NB4 (cell line): Measurements from ENCODE around the gene LCNL1.
A peak's percentile ranks its signal among the peaks of the same experiment; 100 is the strongest.

Experiments used
- DNase-seq: peaks from one replicate; pipeline ENCODE4 v3.0.0; 2010; ENCODE audit warnings: low read depth
- H3K4me3 ChIP-seq: one replicate; pipeline ENCODE4 v1.5.1; 2011; ENCODE audit warnings: mild to moderate bottlenecking, low read depth, low read length, moderate library complexity
- MYC ChIP-seq: IDR thresholded peaks from 2 replicates; pipeline ENCODE4 v1.6.1; 2011; ENCODE audit warnings: low read depth, low read length
- POLR2A ChIP-seq: IDR thresholded peaks from 2 replicates; pipeline ENCODE4 v1.6.1; 2011; ENCODE audit warnings: mild to moderate bottlenecking; ENCODE audit not compliant: insufficient read length; ENCODE audit errors: extremely low read depth
- TF ChIP-seq, protein P1 (sequence below): IDR thresholded peaks from one replicate; pipeline ENCODE4 v1.5.1; 2012; ENCODE audit warnings: low read depth, low read length
- TF ChIP-seq, protein P2 (sequence below): IDR thresholded peaks from 2 replicates; pipeline ENCODE4 v1.6.1; 2011; ENCODE audit warnings: low read depth, low read length

LCNL1 gene

DNA sequence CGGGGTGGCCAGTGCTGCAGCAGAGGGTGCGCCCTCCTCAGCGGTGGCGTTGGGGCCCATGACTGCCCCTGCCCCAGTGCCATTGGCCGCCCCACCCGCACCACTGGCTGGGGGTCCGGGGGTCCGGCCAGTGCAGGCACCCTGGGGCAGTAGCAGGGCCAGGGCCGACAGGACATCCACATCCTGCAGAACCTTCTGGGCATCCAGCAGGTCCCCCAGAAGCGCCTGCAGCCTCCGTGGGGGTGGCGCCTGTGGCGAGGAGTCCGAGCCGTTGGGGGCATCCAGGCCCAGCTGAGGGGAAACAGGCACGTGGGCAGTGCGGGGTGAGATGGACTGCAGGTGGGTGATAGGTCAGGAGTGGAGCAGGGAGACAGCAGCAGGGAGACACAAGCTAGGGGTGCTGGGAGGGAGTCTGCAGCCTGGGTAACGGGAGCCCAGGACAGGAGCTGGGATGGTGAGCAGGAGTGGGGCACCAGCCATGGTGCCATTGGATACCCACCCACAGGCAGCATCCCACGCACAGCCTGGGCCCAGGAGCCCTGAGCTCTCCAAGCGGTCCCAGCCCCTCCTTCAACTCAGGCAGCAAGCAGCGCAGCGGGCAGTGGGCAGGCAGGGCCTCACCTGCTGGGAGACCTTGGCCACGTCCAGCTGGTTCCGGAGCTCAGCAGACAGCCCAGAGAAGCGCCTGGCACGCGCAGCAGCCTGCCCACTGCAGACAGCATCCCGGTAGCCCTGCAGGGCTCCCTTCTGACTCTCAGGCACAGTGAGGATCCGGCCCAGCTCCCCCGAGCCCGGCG, 38.2 kb downstream of the LCNL1 start:
- no peak for TF ChIP-seq MYC
- H3K4me3 ChIP-seq: no peak overlapping the region
- DNase-seq: no peak

DNA sequence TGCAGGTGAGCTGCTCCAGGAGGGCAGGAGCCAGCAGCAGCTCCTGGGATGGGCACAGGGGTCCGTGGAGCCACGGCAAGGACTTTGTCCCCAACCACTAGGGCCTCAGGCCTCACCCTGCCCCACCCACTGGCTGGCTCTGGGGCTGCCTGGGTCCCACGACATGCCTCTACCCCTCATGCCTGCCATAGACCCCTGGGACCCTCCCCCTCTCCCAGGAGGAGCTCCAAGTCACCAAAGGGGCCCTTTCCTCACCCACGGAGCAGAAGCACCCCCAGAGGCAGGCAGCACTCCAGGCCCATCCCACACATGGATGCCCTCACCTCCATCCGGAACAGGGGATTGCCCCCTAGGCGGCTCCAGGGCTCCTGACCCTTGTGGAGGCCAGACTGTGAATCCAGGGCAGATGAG, 38.8 kb downstream of the LCNL1 start:
- H3K4me3 ChIP-seq: no peak overlapping the region
- DNase-seq: no peak
- TF ChIP-seq, protein P1, sequence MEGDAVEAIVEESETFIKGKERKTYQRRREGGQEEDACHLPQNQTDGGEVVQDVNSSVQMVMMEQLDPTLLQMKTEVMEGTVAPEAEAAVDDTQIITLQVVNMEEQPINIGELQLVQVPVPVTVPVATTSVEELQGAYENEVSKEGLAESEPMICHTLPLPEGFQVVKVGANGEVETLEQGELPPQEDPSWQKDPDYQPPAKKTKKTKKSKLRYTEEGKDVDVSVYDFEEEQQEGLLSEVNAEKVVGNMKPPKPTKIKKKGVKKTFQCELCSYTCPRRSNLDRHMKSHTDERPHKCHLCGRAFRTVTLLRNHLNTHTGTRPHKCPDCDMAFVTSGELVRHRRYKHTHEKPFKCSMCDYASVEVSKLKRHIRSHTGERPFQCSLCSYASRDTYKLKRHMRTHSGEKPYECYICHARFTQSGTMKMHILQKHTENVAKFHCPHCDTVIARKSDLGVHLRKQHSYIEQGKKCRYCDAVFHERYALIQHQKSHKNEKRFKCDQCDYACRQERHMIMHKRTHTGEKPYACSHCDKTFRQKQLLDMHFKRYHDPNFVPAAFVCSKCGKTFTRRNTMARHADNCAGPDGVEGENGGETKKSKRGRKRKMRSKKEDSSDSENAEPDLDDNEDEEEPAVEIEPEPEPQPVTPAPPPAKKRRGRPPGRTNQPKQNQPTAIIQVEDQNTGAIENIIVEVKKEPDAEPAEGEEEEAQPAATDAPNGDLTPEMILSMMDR: no peak
- TF ChIP-seq POLR2A: no peak
- TF ChIP-seq MYC: no peak
- TF ChIP-seq, protein P2, sequence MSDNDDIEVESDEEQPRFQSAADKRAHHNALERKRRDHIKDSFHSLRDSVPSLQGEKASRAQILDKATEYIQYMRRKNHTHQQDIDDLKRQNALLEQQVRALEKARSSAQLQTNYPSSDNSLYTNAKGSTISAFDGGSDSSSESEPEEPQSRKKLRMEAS: no peak

DNA sequence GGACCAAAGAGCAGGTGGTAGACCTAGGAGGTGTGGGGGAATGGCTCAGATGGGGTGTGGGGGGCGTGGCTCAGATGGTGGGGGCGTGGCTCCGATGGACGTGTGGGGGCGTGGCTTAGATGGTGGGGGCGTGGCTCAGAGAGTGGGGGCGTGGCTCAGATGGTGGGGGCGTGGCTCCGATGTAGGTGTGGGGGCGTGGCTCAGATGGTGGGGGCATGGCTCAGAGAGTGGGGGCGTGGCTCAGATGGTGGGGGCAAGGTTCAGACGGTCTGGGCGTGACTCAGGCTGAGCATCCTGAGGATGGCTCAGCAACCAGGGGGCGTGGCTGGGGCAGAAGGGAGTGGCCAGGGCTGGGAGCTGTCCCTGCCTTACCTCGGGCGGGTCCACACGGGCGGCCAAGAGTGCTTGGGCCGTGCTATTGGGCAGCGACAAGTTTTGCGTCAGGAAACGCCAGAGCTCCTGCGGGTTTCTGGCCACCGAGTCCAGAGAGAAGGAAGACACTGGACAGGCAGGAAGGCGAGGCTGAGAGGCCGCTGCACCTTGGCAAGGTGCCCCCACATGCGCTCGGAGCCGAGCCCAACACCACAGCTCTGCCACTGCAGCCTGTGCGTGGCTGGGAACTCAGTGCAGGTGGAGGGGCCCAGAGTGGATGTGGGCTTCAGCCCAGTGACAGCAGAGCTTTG, 39.3 kb downstream of the LCNL1 start:
- TF ChIP-seq, protein P1: no peak
- TF ChIP-seq MYC (no peak), POLR2A (no peak)
- TF ChIP-seq, protein P2: no peak
- peak; percentile 83 for DNase-seq
- H3K4me3 ChIP-seq: no peak overlapping the region

DNA sequence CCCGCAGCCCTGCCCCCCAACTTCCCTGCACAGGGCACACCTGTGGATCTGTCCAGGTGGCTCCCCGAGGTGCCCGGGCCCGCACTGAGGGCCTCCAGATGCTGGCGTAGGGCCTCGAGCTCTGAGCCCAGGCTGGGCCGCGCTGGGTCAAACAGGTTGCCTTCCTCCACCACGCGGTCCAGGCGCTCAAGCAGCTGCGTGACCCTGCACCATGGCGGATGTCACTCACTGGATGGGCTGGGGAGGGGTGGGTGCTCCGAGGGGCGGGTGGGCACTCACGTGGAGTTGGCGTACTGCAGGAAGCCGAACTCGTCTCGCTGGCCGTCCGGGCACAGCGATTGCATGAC, 39.8 kb downstream of the LCNL1 start:
- no peak for TF ChIP-seq POLR2A
- TF ChIP-seq, protein P1: no peak
- no peak overlapping the region for H3K4me3 ChIP-seq
- DNase-seq: no peak

DNA sequence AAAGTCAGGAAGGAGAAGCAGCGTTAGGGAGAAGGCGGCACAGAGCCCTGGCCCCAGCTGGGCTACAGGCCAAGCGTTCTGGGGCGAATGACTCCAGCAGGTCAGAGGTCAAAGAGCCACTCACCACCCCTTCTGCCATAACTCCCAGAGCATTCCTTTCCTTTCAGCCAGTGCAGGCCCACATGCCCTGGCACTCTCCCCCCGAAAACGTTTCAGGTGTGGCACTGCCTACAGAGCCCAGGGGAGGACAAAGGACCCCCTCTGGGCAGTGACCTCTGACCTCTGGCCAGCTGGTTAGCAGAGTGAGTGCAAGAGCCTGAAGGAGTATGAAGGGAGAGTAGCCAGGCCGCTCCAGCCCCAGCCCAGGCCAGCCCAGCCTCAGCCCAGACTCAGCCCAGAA, 40.4 kb downstream of the LCNL1 start:
- H3K4me3 ChIP-seq: no peak overlapping the region
- no peak for DNase-seq
- no peak for TF ChIP-seq POLR2A
- no peak for TF ChIP-seq MYC
- TF ChIP-seq, protein P2: no peak
- TF ChIP-seq, protein P1: no peak

DNA sequence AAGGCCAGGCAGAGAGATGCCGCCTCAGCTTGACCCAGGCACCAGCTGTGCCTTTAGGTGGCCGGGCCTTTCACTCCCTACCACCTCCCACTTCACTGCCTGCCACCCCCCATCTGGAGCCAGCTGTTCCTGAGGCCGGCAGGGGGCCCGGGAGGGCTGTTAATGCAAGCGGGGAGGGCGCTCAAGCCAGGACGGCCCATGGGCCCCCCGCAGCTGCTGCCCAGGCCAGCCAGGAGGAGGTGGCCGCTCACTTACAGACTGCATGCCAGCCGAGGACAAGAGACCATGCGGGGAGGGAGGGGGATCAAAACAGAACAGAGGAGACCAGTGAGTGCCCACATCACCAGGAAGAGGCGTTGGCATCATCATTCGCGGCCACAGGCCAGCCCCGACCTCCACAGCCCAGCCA, 40.8 kb downstream of the LCNL1 start:
- no peak for DNase-seq
- no peak overlapping the region for H3K4me3 ChIP-seq
- TF ChIP-seq, protein P1: no peak
- TF ChIP-seq, protein P2: no peak
- TF ChIP-seq POLR2A (no peak), MYC (no peak)
